A549 (cell line): ENCODE data around the gene TLCD2. TPM values are rescaled to one million over a fixed set of nuclear protein-coding genes. Genes with fewer than 3 reads are reported as not detected.
"Not testable (repeated sequence)": the region's sequence is repeated elsewhere in the genome, so short reads cannot be mapped to it uniquely, and the experiment has no call there.

Source experiments
- ATAC-seq, 2 experiments: fragments of 200-7000 bp in 1 of 2; fragments of >200 bp in 1 of 2; cut with Nextera tagmentation in 1 of 2; cut with Tn5 transposase in 1 of 2; 3 replicates each; pipeline versions ENCODE4 v1.8.0 to v1.9.1; 2018 to 2020; ENCODE audit warnings: mild to moderate bottlenecking in 1 of 2, moderate library complexity in 1 of 2
- CTCF ChIA-PET: fragments of 300-600 bp; sonication (Branson Sonifier 250); formaldehyde crosslinking; extraction: SDS; loops from one replicate; lab custom pipeline; 2021; ENCODE audit warnings: antibody characterized with exemption, inconsistent platforms; lab: Yijun Ruan, JAX
- POLR2A ChIA-PET: fragments of 350-600 bp; formaldehyde crosslinking; extraction: SDS; loops from one replicate; lab custom pipeline; 2021; ENCODE audit warnings: antibody characterized with exemption, inconsistent platforms; lab: Yijun Ruan, JAX
- DNase-seq, 2 experiments: peaks; one replicate each; pipeline versions ENCODE4 v3.0.0 to v3.0.0-alpha.2; 2011 to 2016; ENCODE audit warnings: low read depth in 1 of 2, low spot score in 1 of 2
- FAIRE-seq: peaks from 2 replicates; lab custom pipeline; 2011; peaks lifted over from hg19 to GRCh38; lab: Jason Lieb, UNC
- H3K27ac ChIP-seq, 2 experiments: fragments of >200 bp; sonication (Bioruptor Twin); formaldehyde crosslinking; 3 replicates each; pipeline ENCODE4 v1.5.1; 2016 to 2017
- H3K4me1 ChIP-seq: fragments of >200 bp; sonication (Bioruptor Twin); formaldehyde crosslinking; 3 replicates; pipeline ENCODE4 v1.6.1; 2016
- H3K4me2 ChIP-seq: fragments of >200 bp; sonication (Bioruptor Twin); formaldehyde crosslinking; 3 replicates; pipeline ENCODE4 v1.6.1; 2016
- H3K4me3 ChIP-seq: fragments of >200 bp; sonication (Bioruptor Twin); formaldehyde crosslinking; 3 replicates; pipeline ENCODE4 v1.5.1; 2016
- H3K9me3 ChIP-seq: fragments of >200 bp; sonication (Bioruptor Twin); formaldehyde crosslinking; 3 replicates; pipeline ENCODE4 v1.6.1; 2016
- ATOH8 ChIP-seq: fragments of 250-450 bp; sonication (Bioruptor Pico); IDR thresholded peaks from 2 replicates; pipeline ENCODE4 v1.5.0; 2020; ENCODE audit warnings: low read depth, mild to moderate bottlenecking, moderate library complexity
- BHLHE40 ChIP-seq: IDR thresholded peaks from 2 replicates; pipeline ENCODE4 v1.6.1; 2012; ENCODE audit warnings: low read depth, low read length, inconsistent platforms
- CBX2 ChIP-seq: fragments of 200-600 bp; sonication (generic); IDR thresholded peaks from 2 replicates; pipeline ENCODE4 v1.6.1; 2016; ENCODE audit warnings: low read depth, mild to moderate bottlenecking, borderline replicate concordance
- E2F6 ChIP-seq: IDR thresholded peaks from 2 replicates; pipeline ENCODE4 v1.6.1; 2012; ENCODE audit warnings: low read depth, borderline replicate concordance
- EHF ChIP-seq: fragments of 250-450 bp; sonication (Bioruptor Pico); IDR thresholded peaks from 2 replicates; pipeline ENCODE4 v1.5.0; 2020; ENCODE audit warnings: mild to moderate bottlenecking
- EP300 ChIP-seq, 2 experiments: fragments of >200 bp; sonication (Bioruptor Twin); formaldehyde crosslinking; IDR thresholded peaks; 2 replicates in 1 of 2; 3 replicates in 1 of 2; pipeline ENCODE4 v1.6.1; 2016 to 2017
- FOSL2 ChIP-seq, 2 experiments: fragments of 450-650 bp in 1 of 2; fragments of >200 bp in 1 of 2; sonication (Bioruptor Twin) in 1 of 2; formaldehyde crosslinking; IDR thresholded peaks; 2 replicates each; pipeline versions ENCODE4 v1.5.0 to v1.6.1; 2016 to 2020; ENCODE audit warnings: mild to moderate bottlenecking in 1 of 2, moderate library complexity in 1 of 2
- GATA3 ChIP-seq: IDR thresholded peaks from 2 replicates; pipeline ENCODE4 v1.6.1; 2012; ENCODE audit warnings: borderline replicate concordance
- JUN ChIP-seq, 2 experiments: fragments of >200 bp; sonication (Bioruptor Twin); formaldehyde crosslinking; IDR thresholded peaks; 2 replicates in 1 of 2; 3 replicates in 1 of 2; pipeline ENCODE4 v1.6.1; 2016 to 2017
- JUNB ChIP-seq: fragments of >200 bp; sonication (Bioruptor Twin); formaldehyde crosslinking; IDR thresholded peaks from 2 replicates; pipeline ENCODE4 v1.6.1; 2016
- KDM1A ChIP-seq: fragments of 200-600 bp; sonication (generic); IDR thresholded peaks from 2 replicates; pipeline ENCODE4 v1.6.1; 2016; ENCODE audit warnings: low read depth, mild to moderate bottlenecking
- KDM5A ChIP-seq: fragments of 200-600 bp; sonication (generic); IDR thresholded peaks from 2 replicates; pipeline ENCODE4 v1.6.1; 2016; ENCODE audit warnings: antibody characterized with exemption, mild to moderate bottlenecking
- MAX ChIP-seq: IDR thresholded peaks from 2 replicates; pipeline ENCODE4 v1.6.1; 2012
- PHF8 ChIP-seq: fragments of 200-600 bp; sonication (generic); IDR thresholded peaks from 2 replicates; pipeline ENCODE4 v1.6.1; 2016; ENCODE audit warnings: low read depth, mild to moderate bottlenecking, antibody characterized with exemption, moderate library complexity, borderline replicate concordance
- RCOR1 ChIP-seq: fragments of 150-350 bp; IDR thresholded peaks from 2 replicates; pipeline ENCODE4 v1.6.1; 2014; ENCODE audit warnings: antibody characterized with exemption, low read length, low read depth
- SREBF2 ChIP-seq: fragments of 450-650 bp; IDR thresholded peaks from 2 replicates; pipeline ENCODE4 v1.6.1; 2014; ENCODE audit warnings: mild to moderate bottlenecking, moderate library complexity
- ZC3H11A ChIP-seq: fragments of 450-650 bp; IDR thresholded peaks from 2 replicates; pipeline ENCODE4 v1.6.1; 2014; ENCODE audit warnings: antibody characterized with exemption, mild to moderate bottlenecking
- ZFP36 ChIP-seq: fragments of 450-650 bp; IDR thresholded peaks from 2 replicates; pipeline ENCODE4 v1.6.1; 2014; ENCODE audit warnings: borderline replicate concordance; ENCODE audit not compliant: partially characterized antibody
- WGBS: methylation state at CpG from one replicate; pipeline ENCODE4 v1.1.6; 2017; ENCODE audit errors: missing lambda C conversion rate; 5-methylcytosine and 5-hydroxymethylcytosine counted together
- polyA plus RNA-seq, 4 experiments: library from polyadenylated mRNA; depleted of rRNA in 3 of 4; stranded (reverse); fragments of >200 nt; fragmentation: RNase III in 1 of 4; extraction: RNeasy Plus Mini Kit Qiagen cat#74134 plus additional on column Dnase treatment in 1 of 4; gene quantifications; 2 replicates in 3 of 4; 3 replicates in 1 of 4; pipeline ENCODE4 v1.2.3, GENCODE V29; 2011 to 2017
- TF ChIP-seq, protein P1 (sequence below): fragments of >200 bp; sonication (Bioruptor Twin); formaldehyde crosslinking; IDR thresholded peaks from 3 replicates; pipeline ENCODE4 v1.6.1; 2016
- TF ChIP-seq, protein P2 (sequence below): fragments of 200-600 bp; sonication (generic); IDR thresholded peaks from 2 replicates; pipeline ENCODE4 v1.6.1; 2016; ENCODE audit warnings: antibody characterized with exemption, mild to moderate bottlenecking, moderate library complexity
- TF ChIP-seq, protein P3 (sequence below): IDR thresholded peaks from 2 replicates; pipeline ENCODE4 v1.6.1; 2012

Gene TLCD2
- polyA plus RNA-seq, 2 of the 4 experiments (the other 2 are of a cell fraction), result 3.5 to 4.5 TPM

DNA sequence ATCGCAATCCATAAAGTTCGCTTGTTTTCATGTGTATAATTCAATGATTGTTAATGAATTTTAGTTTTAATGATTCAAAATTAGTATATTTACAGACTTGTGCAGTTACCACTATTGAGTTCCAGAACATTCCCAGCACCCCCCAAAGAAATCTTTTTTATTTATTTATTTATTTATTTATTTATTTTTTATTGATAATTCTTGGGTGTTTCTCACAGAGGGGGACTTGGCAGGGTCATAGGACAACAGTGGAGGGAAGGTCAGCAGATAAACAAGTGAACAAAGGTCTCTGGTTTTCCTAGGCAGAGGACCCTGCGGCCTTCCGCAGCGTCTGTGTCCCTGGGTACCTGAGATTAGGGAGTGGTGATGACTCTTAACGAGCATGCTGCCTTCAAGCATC, 21.8 kb downstream of the TLCD2 start:
- DNase-seq, H3K4me2 ChIP-seq, H3K9me3 ChIP-seq, H3K27ac ChIP-seq, ATAC-seq, H3K4me1 ChIP-seq, H3K4me3 ChIP-seq, POLR2A ChIA-PET, FAIRE-seq, CTCF ChIA-PET: not testable (repeated sequence)
- peak; percentile 59 for TF ChIP-seq ZC3H11A
- 68% methylated on average over 6 of the region's 6 CpGs for WGBS

- CTCF ChIA-PET, result interaction anchor here (1.4 to 1.5 kb wide), 2 partner anchors 13 to 111 kb away, joined by 3 to 4 read pairs; no protein-coding TSS in a partner anchor
- Histone ChIP-seq H3K4me1 (peaks cover 7% of the 10 kb centered on the region), H3K4me2 (no peak overlapping the region), H3K27ac (peak overlapping the region in 1 of 2 experiments; percentile 45; a peak in 3 of 6 replicates)
- WGBS, result 47% methylated on average over 7 of the region's 7 CpGs
- FAIRE-seq, result no peak
- TF ChIP-seq JUNB, result no peak
- TF ChIP-seq, protein P1, sequence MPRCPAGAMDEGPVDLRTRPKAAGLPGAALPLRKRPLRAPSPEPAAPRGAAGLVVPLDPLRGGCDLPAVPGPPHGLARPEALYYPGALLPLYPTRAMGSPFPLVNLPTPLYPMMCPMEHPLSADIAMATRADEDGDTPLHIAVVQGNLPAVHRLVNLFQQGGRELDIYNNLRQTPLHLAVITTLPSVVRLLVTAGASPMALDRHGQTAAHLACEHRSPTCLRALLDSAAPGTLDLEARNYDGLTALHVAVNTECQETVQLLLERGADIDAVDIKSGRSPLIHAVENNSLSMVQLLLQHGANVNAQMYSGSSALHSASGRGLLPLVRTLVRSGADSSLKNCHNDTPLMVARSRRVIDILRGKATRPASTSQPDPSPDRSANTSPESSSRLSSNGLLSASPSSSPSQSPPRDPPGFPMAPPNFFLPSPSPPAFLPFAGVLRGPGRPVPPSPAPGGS, result no peak
- TF ChIP-seq FOSL2 (IDR thresholded peaks at IDR 0.05), result no peak
- TF ChIP-seq FOSL2 (CRISPR knock-in tag; IDR thresholded peaks at IDR 0.05), result 0 out of 2 replicates have a peak, but pooled peaks have one; percentile 44
- no peak for TF ChIP-seq BHLHE40
- no peak for TF ChIP-seq KDM5A
- TF ChIP-seq, all 56 proteins: peak for 1
- POLR2A ChIA-PET, result no interaction called here
- Histone ChIP-seq H3K9me3 (no peaks in the 10 kb centered on the region), H3K4me3 (no peak overlapping the region)
- ATAC-seq (no peak), DNase-seq (no peak)
Measured at GRCh38 chr17:1686086-1686485, 24.1 kb downstream of the TLCD2 start.

- DNase-seq, result peak; percentile 99
- H3K4me3 ChIP-seq, result peak within 1 kb of the TSS; percentile 85
- CTCF ChIA-PET, result interaction anchor here (0.6 to 10.2 kb wide), 6 partner anchors 16 to 78 kb away, joined by 3 to 127 read pairs (median 4); partner anchors contain the start of gene RILP
- peak; percentile 96 for FAIRE-seq
- H3K9me3 ChIP-seq, result no peaks in the 10 kb centered on the region
- ATAC-seq, result peak; percentile 99
- H3K4me2 ChIP-seq, result peak within 1 kb of the TSS; percentile 89
- peaks cover 7% of the 10 kb centered on the region for H3K4me1 ChIP-seq
- POLR2A ChIA-PET, result interaction anchor here (0.6 to 2.0 kb wide), 10 partner anchors 12 to 35 kb away, joined by 3 to 14 read pairs (median 7); partner anchors contain the start of gene RILP
- H3K27ac ChIP-seq, result peak within 1 kb of the TSS; percentile 95
- WGBS, result 2% methylated on average over 46 of the region's 72 CpGs
- TF ChIP-seq ATOH8 (no peak), MAX (peak; percentile 86), KDM1A (no peak), SREBF2 (no peak), BHLHE40 (no peak), PHF8 (peak; percentile 98), ZFP36 (no peak), EP300 (IDR thresholded peaks at IDR 0.05) (peak in 1 of 2 experiments; percentile 13; a peak in 1 of 5 replicates), E2F6 (no peak), EHF (CRISPR knock-in tag) (no peak), CBX2 (no peak), JUN (IDR thresholded peaks at IDR 0.05) (peak; percentile 73 to 97), RCOR1 (no peak), GATA3 (0 out of 2 replicates have a peak, but pooled peaks have one; percentile 3), KDM5A (0 out of 2 replicates have a peak, but pooled peaks have one; percentile 33)
- TF ChIP-seq, protein P1, result peak; percentile 78; the same call in 1 of the 3 replicates
- TF ChIP-seq, protein P2, sequence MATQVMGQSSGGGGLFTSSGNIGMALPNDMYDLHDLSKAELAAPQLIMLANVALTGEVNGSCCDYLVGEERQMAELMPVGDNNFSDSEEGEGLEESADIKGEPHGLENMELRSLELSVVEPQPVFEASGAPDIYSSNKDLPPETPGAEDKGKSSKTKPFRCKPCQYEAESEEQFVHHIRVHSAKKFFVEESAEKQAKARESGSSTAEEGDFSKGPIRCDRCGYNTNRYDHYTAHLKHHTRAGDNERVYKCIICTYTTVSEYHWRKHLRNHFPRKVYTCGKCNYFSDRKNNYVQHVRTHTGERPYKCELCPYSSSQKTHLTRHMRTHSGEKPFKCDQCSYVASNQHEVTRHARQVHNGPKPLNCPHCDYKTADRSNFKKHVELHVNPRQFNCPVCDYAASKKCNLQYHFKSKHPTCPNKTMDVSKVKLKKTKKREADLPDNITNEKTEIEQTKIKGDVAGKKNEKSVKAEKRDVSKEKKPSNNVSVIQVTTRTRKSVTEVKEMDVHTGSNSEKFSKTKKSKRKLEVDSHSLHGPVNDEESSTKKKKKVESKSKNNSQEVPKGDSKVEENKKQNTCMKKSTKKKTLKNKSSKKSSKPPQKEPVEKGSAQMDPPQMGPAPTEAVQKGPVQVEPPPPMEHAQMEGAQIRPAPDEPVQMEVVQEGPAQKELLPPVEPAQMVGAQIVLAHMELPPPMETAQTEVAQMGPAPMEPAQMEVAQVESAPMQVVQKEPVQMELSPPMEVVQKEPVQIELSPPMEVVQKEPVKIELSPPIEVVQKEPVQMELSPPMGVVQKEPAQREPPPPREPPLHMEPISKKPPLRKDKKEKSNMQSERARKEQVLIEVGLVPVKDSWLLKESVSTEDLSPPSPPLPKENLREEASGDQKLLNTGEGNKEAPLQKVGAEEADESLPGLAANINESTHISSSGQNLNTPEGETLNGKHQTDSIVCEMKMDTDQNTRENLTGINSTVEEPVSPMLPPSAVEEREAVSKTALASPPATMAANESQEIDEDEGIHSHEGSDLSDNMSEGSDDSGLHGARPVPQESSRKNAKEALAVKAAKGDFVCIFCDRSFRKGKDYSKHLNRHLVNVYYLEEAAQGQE, result peak; percentile 60
- TF ChIP-seq, protein P3, sequence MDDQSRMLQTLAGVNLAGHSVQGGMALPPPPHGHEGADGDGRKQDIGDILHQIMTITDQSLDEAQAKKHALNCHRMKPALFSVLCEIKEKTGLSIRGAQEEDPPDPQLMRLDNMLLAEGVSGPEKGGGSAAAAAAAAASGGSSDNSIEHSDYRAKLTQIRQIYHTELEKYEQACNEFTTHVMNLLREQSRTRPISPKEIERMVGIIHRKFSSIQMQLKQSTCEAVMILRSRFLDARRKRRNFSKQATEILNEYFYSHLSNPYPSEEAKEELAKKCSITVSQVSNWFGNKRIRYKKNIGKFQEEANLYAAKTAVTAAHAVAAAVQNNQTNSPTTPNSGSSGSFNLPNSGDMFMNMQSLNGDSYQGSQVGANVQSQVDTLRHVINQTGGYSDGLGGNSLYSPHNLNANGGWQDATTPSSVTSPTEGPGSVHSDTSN, result peak; percentile 91
Measured at GRCh38 chr17:1684378-1685189, 25.6 kb downstream of the TLCD2 start, which contains the start of gene PRPF8. Gene PRPF8, minus strand, starts transcription at chr17:1684867. Its CDS starts 296 bp downstream, at chr17:1684571.
